Measurements from ENCODE around the gene N4BP3. TPM values are rescaled to one million over a fixed set of nuclear protein-coding genes. Genes with fewer than 3 reads are reported as not detected.

The N4BP3 gene
- total and polyA plus RNA-seq, 2 of the 4 experiments (the other 2 are of a cell fraction) = 0.14 to 0.18 TPM

- H2AK5ac ChIP-seq (ENCODE audit: low read depth, low read length) = no peak overlapping the region
- no CpG with 5 or more reads among the region's 4 CpGs for WGBS, 2 experiments (ENCODE audit: extremely low coverage in 2 of 2, insufficient read length in 1 of 2)
- no peak for DNase-seq
- no peak overlapping the region for H2BK5ac ChIP-seq (ENCODE audit: low read depth, low read length, poor library complexity, severe bottlenecking)
- H3K4me1 ChIP-seq (ENCODE audit: control insufficient read depth, insufficient read depth, low read length) = peaks cover 3% of the 10 kb centered on the region; the same call in 1 of the 2 replicates
- no peak overlapping the region for H2BK120ac ChIP-seq (ENCODE audit: low read depth, low read length)
- intact Hi-C loops (cut with micrococcal nuclease) (no loop called here), dilution Hi-C loops (cut with HindIII; ENCODE audit: low sequenced_read_pairs, unreplicated experiment) (no loop called here), in situ Hi-C loops (cut with MboI; ENCODE audit: low sequenced_read_pairs) (no loop called here)
- CTCF ChIA-PET = no interaction called here
- no peak overlapping the region for H4K91ac ChIP-seq (ENCODE audit: insufficient read depth, low read depth, low read length)
- no peak overlapping the region for H2AFZ ChIP-seq (replicated peaks; ENCODE audit: low read length, poor library complexity)
- H2BK20ac ChIP-seq (ENCODE audit: low read depth, low read length) = no peak overlapping the region
- H4K20me1 ChIP-seq (ENCODE audit: insufficient read depth, low read length) = peaks cover 7% of the 10 kb centered on the region; the same call in 1 of the 2 replicates
- H3K18ac ChIP-seq (ENCODE audit: low read depth, low read length) = no peak overlapping the region
- H2AK9ac ChIP-seq (replicated peaks; ENCODE audit: low read depth, low read length, poor library complexity) = no peak overlapping the region
- H4K5ac ChIP-seq (ENCODE audit: low read depth, low read length) = no peak overlapping the region
- H3K4me2 ChIP-seq (ENCODE audit: low read depth, low read length) = no peak overlapping the region
- no peak overlapping the region for H4K8ac ChIP-seq (ENCODE audit: low read depth in 2 of 2, low read length in 2 of 2)
- no peaks in the 10 kb centered on the region for H3K27me3 ChIP-seq (ENCODE audit: control insufficient read depth, insufficient read depth, low read length)
- H3K9ac ChIP-seq (ENCODE audit: low read depth, low read length) = no peak overlapping the region
- POLR2A ChIA-PET (ENCODE audit: unreplicated experiment) = no interaction called here
- peaks cover 31% of the 10 kb centered on the region for H3K36me3 ChIP-seq (ENCODE audit: control insufficient read depth, insufficient read depth, low read length)
- no peak overlapping the region for H3K27ac ChIP-seq (ENCODE audit: insufficient read depth, low read length)
- ATAC-seq (ENCODE audit: low read depth) = no peak
- no peak overlapping the region for H3K23ac ChIP-seq (ENCODE audit: low read depth, low read length)
- H3K56ac ChIP-seq (ENCODE audit: extremely low read depth, insufficient read depth, low read length) = no peak overlapping the region
- H3K9me3 ChIP-seq (ENCODE audit: control insufficient read depth, insufficient read depth, low read length) = no peaks in the 10 kb centered on the region
- peaks cover 4 to 6% of the 10 kb centered on the region in 2 experiments; a peak in 3 of 4 replicates for H3K79me1 ChIP-seq (ENCODE audit: low read depth in 1 of 2, low read length in 2 of 2)
- peaks cover 1% of the 10 kb centered on the region; the same call in 1 of the 2 replicates for H3K9me1 ChIP-seq (ENCODE audit: insufficient read depth, low read length)
- TF ChIP-seq POLR2A (IDR thresholded peaks at IDR 0.05; ENCODE audit: low read depth, low read length) (no peak), MAZ (IDR thresholded peaks at IDR 0.05; ENCODE audit: borderline replicate concordance, low read depth, low read length) (no peak), RCOR1 (IDR thresholded peaks at IDR 0.05; ENCODE audit: insufficient replicate concordance, low read length) (no peak), MXI1 (IDR thresholded peaks at IDR 0.05; ENCODE audit: borderline replicate concordance, low read depth, low read length) (no peak), RFX5 (IDR thresholded peaks at IDR 0.05; ENCODE audit: low read depth, low read length) (no peak), CHD1 (IDR thresholded peaks at IDR 0.05; ENCODE audit: low read depth, low read length) (no peak), ELK1 (IDR thresholded peaks at IDR 0.05; ENCODE audit: borderline replicate concordance, low read depth, low read length) (no peak)
- H3K4ac ChIP-seq (ENCODE audit: low read depth, low read length) = no peak overlapping the region
- no peak overlapping the region for H2BK15ac ChIP-seq (ENCODE audit: low read depth, low read length)
- no peak overlapping the region for H3K14ac ChIP-seq (replicated peaks; ENCODE audit: low read depth, low read length)
- H3K4me3 ChIP-seq (ENCODE audit: insufficient read depth, low read depth, low read length) = no peak overlapping the region
- no TSS peak for BruUV-seq (replicated peaks)
Observed at GRCh38 chr5:178141550-178141949, 28.2 kb downstream of the N4BP3 start.

Data from IMR-90 (cell line).